ENCODE measurements around the gene BPTF. TPM values are rescaled to one million over a fixed set of nuclear protein-coding genes. Genes with fewer than 3 reads are reported as not detected.
"Not testable (repeated sequence)": the region's sequence is repeated elsewhere in the genome, so short reads cannot be mapped to it uniquely, and the experiment has no call there.

Gene BPTF
- total RNA-seq, 4 donors from 2014 or later: 67.6 to 213 (median 102) TPM

GRCh38 chr17:67993153-67993997 lies 168.1 kb downstream of the BPTF start:
- no peak for TF ChIP-seq CTCF (IDR thresholded peaks at IDR 0.05)
- TF ChIP-seq EP300 (IDR thresholded peaks at IDR 0.05): no peak
- peak; percentile 39 to 58 for TF ChIP-seq POLR2A (IDR thresholded peaks at IDR 0.05)
- TF ChIP-seq POLR2AphosphoS5 (IDR thresholded peaks at IDR 0.05): peak in 1 of 3 donors; percentile 56
- Histone ChIP-seq H3K36me3 (no peaks in the 10 kb centered on the region), H3K4me1 (peaks cover 35% of the 10 kb centered on the region), H3K27ac (peak overlapping the region; percentile 95), H3K27me3 (no peaks in the 10 kb centered on the region), H3K9me3 (no peaks in the 10 kb centered on the region), H3K4me3 (peak overlapping the region; percentile 77)
- WGBS: under 1% methylated on average over 68 of the region's 144 CpGs
- DNase-seq (ENCODE audit: low spot score in 2 of 2): peak; percentile 85 to 87

DNA sequence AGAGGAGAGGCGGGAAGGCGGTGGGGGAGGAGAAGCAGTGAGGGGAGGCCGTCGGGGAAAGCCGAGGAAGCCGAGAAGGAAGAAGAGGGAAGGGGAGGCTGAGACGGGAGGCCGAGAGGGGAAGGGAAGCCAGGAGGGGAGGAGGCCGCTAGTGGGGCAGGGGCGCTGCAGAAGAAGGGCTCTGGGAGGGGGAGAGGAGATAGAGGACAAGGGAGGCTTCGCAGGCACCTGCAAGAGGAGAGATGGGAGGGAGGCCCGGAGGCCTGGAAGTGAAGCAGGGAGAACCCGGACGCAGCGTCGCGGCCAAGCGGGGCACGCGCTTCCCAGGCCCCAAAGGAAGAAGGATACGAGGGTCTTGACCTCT lies 168.7 kb downstream of the BPTF start:
- peak overlapping the region; percentile 95 for H3K27ac ChIP-seq
- 2% methylated on average over 21 of the region's 21 CpGs for WGBS
- no peaks in the 10 kb centered on the region for H3K36me3 ChIP-seq
- peaks cover 35% of the 10 kb centered on the region for H3K4me1 ChIP-seq
- no peaks in the 10 kb centered on the region for H3K27me3 ChIP-seq
- H3K4me3 ChIP-seq: peak overlapping the region; percentile 77
- TF ChIP-seq POLR2AphosphoS5 (IDR thresholded peaks at IDR 0.05) (no peak), POLR2A (IDR thresholded peaks at IDR 0.05) (no peak), EP300 (IDR thresholded peaks at IDR 0.05) (no peak), CTCF (IDR thresholded peaks at IDR 0.05) (no peak)
- no peaks in the 10 kb centered on the region for H3K9me3 ChIP-seq
- peak; percentile 76 to 84 for DNase-seq (ENCODE audit: low spot score in 2 of 2)

DNA sequence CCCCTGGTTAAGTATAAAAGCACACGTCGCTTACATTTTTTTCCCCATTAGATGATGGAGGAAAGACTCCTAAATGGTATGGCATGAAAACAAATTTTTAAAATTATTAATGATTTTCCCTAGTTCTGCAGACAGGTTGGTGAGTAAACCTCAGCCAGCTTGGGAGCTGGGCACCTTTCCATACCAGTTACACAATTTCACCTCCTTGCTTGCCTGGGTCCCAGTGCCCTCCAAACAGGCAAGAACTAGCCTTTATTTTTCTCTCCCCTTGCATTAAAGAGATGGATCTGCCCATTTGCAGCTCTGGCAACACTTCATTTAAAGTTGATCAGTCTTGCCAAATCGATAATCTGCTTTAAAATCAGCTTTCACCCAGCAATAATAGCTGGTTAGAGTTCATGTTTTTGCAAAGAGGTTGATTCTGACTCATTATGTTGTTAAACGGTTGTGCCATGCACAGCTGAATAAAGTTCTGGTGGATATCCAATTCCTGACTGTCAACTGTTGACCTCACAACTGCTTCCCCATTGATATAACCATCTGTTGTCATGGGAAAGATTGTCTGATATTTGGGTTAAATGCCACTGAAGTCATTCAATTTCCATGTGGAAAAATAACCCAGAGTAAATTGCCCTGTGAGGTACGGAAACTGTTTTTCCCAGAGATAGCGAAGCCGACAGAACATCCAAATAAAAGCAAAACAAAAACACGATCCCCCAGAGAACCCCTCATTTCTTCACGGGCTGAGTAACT lies 169.7 kb downstream of the BPTF start:
- Histone ChIP-seq H3K27me3 (no peaks in the 10 kb centered on the region), H3K27ac (peak overlapping the region; percentile 95), H3K4me1 (peaks cover 35% of the 10 kb centered on the region), H3K9me3 (no peaks in the 10 kb centered on the region), H3K36me3 (no peaks in the 10 kb centered on the region), H3K4me3 (peak overlapping the region; percentile 77)
- TF ChIP-seq EP300 (IDR thresholded peaks at IDR 0.05) (no peak), POLR2A (IDR thresholded peaks at IDR 0.05) (no peak), POLR2AphosphoS5 (IDR thresholded peaks at IDR 0.05) (no peak), CTCF (IDR thresholded peaks at IDR 0.05) (no peak)
- DNase-seq (ENCODE audit: low spot score in 2 of 2): no peak
- WGBS: 11% methylated on average over 9 of the region's 9 CpGs

DNA sequence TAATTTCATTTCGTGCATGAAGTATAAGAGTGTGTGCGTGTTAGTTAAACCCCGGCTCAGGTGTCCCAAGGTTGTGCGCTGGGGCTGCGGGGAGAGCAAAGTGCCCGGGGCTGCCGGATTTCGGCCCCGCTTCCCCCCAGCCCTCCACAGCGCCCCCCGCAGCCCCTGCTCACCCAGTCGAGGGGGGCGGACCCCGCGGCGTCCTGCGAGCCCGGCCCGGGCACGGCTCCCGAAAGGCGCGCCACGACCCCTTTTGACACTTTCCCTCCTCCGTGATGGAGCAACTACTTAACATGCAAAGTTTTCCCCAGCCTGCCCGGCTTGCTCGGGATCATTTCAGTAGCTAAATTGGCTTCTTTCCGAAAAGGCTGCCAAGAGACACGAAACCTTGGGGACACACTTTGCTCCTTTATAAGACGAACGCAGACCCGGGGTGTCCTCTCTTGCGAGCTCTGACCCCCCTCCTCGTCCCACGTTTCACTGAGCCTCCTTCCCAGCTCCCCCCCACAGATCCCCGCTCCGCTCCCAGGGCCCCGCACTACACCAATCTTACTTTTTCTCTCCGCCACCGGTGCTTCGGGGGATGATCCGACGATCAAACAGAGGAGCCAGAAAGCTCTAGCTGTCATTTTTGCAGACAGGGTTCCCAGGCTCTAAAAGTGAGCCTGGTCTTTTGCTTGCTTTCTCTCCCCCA lies 170.4 kb downstream of the BPTF start:
- H3K9me3 ChIP-seq: no peaks in the 10 kb centered on the region
- no peaks in the 10 kb centered on the region for H3K36me3 ChIP-seq
- peak overlapping the region; percentile 25 for H3K27ac ChIP-seq

DNA sequence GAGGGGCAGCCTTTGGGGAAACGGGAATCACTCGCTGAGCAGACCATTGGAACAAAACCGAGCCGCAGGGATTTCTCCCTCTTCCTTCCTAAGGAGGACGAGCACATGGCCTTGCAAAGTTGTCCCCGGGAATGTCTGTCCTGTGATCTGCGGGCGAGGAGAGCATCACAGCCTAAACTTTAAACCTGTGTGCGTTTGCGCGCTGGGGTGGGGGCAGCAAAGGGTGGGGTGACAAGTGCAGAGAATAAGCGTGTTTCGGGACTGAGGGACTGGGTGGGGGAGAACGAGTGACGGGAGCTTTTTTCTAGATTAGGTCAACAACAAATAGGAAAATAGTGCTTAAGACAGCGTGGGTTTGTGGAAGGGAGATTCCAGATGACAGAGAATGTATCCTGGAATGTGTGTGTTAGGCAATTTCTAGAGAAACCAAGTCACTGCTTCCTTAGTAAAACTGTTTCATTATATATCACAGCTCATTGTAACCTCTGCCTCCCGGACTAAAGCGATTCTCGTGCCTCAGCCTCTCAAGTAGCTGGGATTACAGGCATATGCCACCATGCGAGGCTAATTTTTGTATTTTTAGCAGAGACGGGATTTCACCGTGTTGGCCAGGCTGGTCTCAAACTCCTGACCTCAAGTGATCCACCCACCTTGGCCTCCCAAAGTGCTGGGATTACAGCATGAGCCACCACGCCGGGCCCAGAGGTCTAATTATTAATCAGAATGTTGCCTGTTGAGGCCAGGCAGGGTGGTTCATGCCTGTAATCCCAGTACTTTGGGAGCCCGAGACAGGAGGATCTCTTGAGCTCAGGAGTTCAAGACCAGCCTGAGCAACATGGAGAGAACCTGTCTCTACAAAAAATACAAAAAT lies 171.2 kb downstream of the BPTF start, which contains the start of gene C17orf58:
C17orf58 (minus strand) TSS at position 169 of the 871 bp plus-strand sequence. CDS start 271 bp downstream, outside the sequence.
- DNase-seq (ENCODE audit: low spot score in 2 of 2); H3K36me3 ChIP-seq; H3K27me3 ChIP-seq; H3K9me3 ChIP-seq: not testable (repeated sequence)
- Histone ChIP-seq H3K4me1 (peaks cover 35% of the 10 kb centered on the region), H3K4me3 (peak within 1 kb of the TSS; percentile 77), H3K27ac (peak within 1 kb of the TSS; percentile 25)
- WGBS: 25% methylated on average over 19 of the region's 25 CpGs

More for the DNA sequence above, 170.4 kb downstream of the BPTF start:
- TF ChIP-seq EP300 (IDR thresholded peaks at IDR 0.05) (no peak), POLR2AphosphoS5 (IDR thresholded peaks at IDR 0.05) (no peak), CTCF (IDR thresholded peaks at IDR 0.05) (no peak), POLR2A (IDR thresholded peaks at IDR 0.05) (no peak)
- Histone ChIP-seq H3K27me3 (no peaks in the 10 kb centered on the region), H3K4me3 (peak overlapping the region; percentile 77), H3K4me1 (peaks cover 35% of the 10 kb centered on the region)
- peak in 1 of 2 donors; percentile 77 for DNase-seq (ENCODE audit: low spot score in 2 of 2)
- under 1% methylated on average over 43 of the region's 43 CpGs for WGBS

All from suprapubic skin (tissue), 4 donors.